GM12875 (cell line): ENCODE data around the gene CCDC92B.

Experiments used
- H3K4me3 ChIP-seq: one replicate; pipeline ENCODE4 v1.5.1; 2011; ENCODE audit warnings: low read depth, low read length, control low read depth
- CTCF ChIP-seq: IDR thresholded peaks from 2 replicates; pipeline ENCODE4 v1.5.1; 2011; ENCODE audit warnings: low read depth, mild to moderate bottlenecking, control low read depth, inconsistent platforms, low read length, moderate library complexity, borderline replicate concordance; ENCODE audit not compliant: insufficient read depth

Gene CCDC92B

GRCh38 chr17:2777242-2777867 is 27.9 kb upstream of the CCDC92B start:
- no peak overlapping the region for H3K4me3 ChIP-seq
- no peak for TF ChIP-seq CTCF

GRCh38 chr17:2776589-2777241 is 27.3 kb upstream of the CCDC92B start:
- TF ChIP-seq CTCF, result no peak
- no peak overlapping the region for H3K4me3 ChIP-seq

GRCh38 chr17:2775206-2775605 is 25.8 kb upstream of the CCDC92B start:
- no peak overlapping the region for H3K4me3 ChIP-seq
- no peak for TF ChIP-seq CTCF

- TF ChIP-seq CTCF, result no peak
- no peak overlapping the region for H3K4me3 ChIP-seq
Measured at GRCh38 chr17:2770129-2770528, 20.7 kb upstream of the CCDC92B start.

- H3K4me3 ChIP-seq, result no peak overlapping the region
- TF ChIP-seq CTCF, result no peak
Measured at GRCh38 chr17:2758870-2759269, 9.4 kb upstream of the CCDC92B start.

GRCh38 chr17:2755891-2756724 is 6.7 kb upstream of the CCDC92B start:
- no peak for TF ChIP-seq CTCF
- H3K4me3 ChIP-seq, result no peak overlapping the region
